Astrocyte of the cerebellum (primary cell): Measurements from ENCODE around the gene SLC30A7.

ENCODE experiments used
- DNase-seq: peaks from one replicate; pipeline ENCODE4 v3.0.0-alpha.2; 2011; ENCODE audit warnings: low read depth
- H3K4me3 ChIP-seq: 2 replicates; pipeline ENCODE4 v1.5.1; 2011; ENCODE audit warnings: mild to moderate bottlenecking, low read depth, low read length, moderate library complexity
- CTCF ChIP-seq: IDR thresholded peaks from 2 replicates; pipeline ENCODE4 v1.5.1; 2012; ENCODE audit warnings: low read length, low read depth, moderate library complexity, mild to moderate bottlenecking; ENCODE audit errors: missing control alignments
- in situ Hi-C: cut with HindIII; loops from 2 replicates; pipeline ENCODE4 v1.10.0; 2017; ENCODE audit warnings: low sequenced_read_pairs

The SLC30A7 gene

GRCh38 chr1:100921110-100921706 is 25.3 kb downstream of the SLC30A7 start:
- in situ Hi-C loops, result no loop called here
- peak; percentile 5 for TF ChIP-seq CTCF
- no peak overlapping the region for H3K4me3 ChIP-seq
- DNase-seq, result peak; percentile 54

GRCh38 chr1:100924212-100924611 is 28.3 kb downstream of the SLC30A7 start:
- H3K4me3 ChIP-seq, result no peak overlapping the region
- no peak for TF ChIP-seq CTCF
- in situ Hi-C loops, result no loop called here
- no peak for DNase-seq

- TF ChIP-seq CTCF, result no peak
- no peak overlapping the region for H3K4me3 ChIP-seq
- DNase-seq, result no peak
- in situ Hi-C loops, result no loop called here
Observed at GRCh38 chr1:100924991-100925390, 29.1 kb downstream of the SLC30A7 start.

- no peak for DNase-seq
- H3K4me3 ChIP-seq, result no peak overlapping the region
- in situ Hi-C loops, result no loop called here
- TF ChIP-seq CTCF, result no peak
Observed at GRCh38 chr1:100926240-100926639, 30.4 kb downstream of the SLC30A7 start.

- DNase-seq, result no peak
- TF ChIP-seq CTCF, result no peak
- H3K4me3 ChIP-seq, result no peak overlapping the region
- in situ Hi-C loops, result no loop called here
Observed at GRCh38 chr1:100927276-100927675, 31.4 kb downstream of the SLC30A7 start.

- no peak for DNase-seq
- no peak for TF ChIP-seq CTCF
- no peak overlapping the region for H3K4me3 ChIP-seq
- in situ Hi-C loops, result no loop called here
Observed at GRCh38 chr1:100928128-100928527, 32.2 kb downstream of the SLC30A7 start.

GRCh38 chr1:100930494-100930893 is 34.6 kb downstream of the SLC30A7 start:
- H3K4me3 ChIP-seq, result no peak overlapping the region
- TF ChIP-seq CTCF, result no peak
- in situ Hi-C loops, result no loop called here
- DNase-seq, result no peak
